Vagina (tissue), 2 donors: ENCODE results near the gene TDP2.
"Not testable (repeated sequence)": the region's sequence is repeated elsewhere in the genome, so short reads cannot be mapped to it uniquely, and the experiment has no call there.

Experiments used
- CTCF ChIP-seq, 3 experiments: fragments of 450-650 bp in 2 of 3; fragments of 200-600 bp in 1 of 3; sonication (generic) in 1 of 3; IDR thresholded peaks; one replicate each; pipeline ENCODE4 v1.5.1; 2017 to 2019; ENCODE audit warnings: antibody characterized with exemption in 3 of 3, mild to moderate bottlenecking in 2 of 3, moderate library complexity in 2 of 3
- POLR2AphosphoS5 ChIP-seq, 2 donors: sonication (generic); formaldehyde crosslinking; IDR thresholded peaks; one replicate each; pipeline ENCODE4 v1.9.0; 2017; ENCODE audit warnings: antibody characterized with exemption in 2 of 2, mild to moderate bottlenecking in 2 of 2, low read depth in 1 of 2; ENCODE audit not compliant: insufficient read depth in 1 of 2

- TF ChIP-seq CTCF (IDR thresholded peaks at IDR 0.05) = peak in 2 of 3 experiments; percentile 22 to 59
- not testable (repeated sequence) for TF ChIP-seq POLR2AphosphoS5 (IDR thresholded peaks at IDR 0.05; ENCODE audit: insufficient read depth in 1 of 2, low read depth in 1 of 2)
Measured at GRCh38 chr6:24695635-24696034, 28.9 kb upstream of the TDP2 start.
